Stimulated activated CD8-positive, alpha-beta memory T cell treated with anti-CD3 and anti-CD28 coated beads, Interleukin-4, amount 100 ng/mL, for 24 hours (primary cell): ENCODE measurements around the gene DLG1.
"Not testable (repeated sequence)": the region's sequence is repeated elsewhere in the genome, so short reads cannot be mapped to it uniquely, and the experiment has no call there.

Experiments used
- DNase-seq: peaks from one replicate; pipeline ENCODE4 v3.0.0-alpha.2; 2020; ENCODE audit warnings: low read depth

DLG1 gene

DNA sequence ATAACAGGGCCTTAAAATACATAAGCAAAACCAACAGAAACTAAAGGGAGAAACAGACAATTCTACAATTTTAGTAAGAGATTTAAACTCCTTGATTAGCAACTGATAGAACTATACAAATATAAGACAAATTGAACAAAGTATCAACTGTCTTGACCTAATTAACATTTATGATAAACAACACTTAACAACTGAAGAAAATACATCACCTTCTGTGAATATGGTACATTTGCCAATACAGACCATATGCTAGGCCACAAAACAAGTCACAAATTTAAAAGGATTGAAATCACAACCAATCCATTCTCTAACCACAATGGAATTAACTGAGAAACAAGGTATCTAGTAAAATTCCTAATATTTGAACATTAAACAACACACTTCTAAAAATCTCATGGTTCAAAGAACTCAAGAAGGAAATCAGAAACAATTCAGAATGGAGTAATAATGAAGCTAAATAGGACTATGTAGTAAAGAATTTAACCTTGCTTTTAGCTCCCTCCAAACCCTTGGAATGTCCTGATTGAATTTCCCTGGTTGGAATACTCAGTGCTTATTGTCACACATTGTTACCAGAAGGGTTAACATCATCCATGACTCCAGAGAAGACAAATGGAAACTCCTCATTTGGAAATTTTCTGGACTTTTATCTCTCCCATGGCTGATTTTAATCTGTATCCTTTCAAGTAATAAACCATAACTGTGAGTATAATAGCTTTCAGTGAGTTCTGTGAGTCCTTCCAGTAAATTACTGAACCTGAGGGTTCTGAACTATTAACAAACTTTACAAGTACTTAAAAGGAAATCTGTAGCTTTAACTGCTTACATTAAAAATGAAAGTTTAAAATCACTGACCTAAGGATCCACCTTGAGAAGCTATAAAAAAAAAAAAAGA, 88.8 kb downstream of the DLG1 start:
- no peak for DNase-seq

DNA sequence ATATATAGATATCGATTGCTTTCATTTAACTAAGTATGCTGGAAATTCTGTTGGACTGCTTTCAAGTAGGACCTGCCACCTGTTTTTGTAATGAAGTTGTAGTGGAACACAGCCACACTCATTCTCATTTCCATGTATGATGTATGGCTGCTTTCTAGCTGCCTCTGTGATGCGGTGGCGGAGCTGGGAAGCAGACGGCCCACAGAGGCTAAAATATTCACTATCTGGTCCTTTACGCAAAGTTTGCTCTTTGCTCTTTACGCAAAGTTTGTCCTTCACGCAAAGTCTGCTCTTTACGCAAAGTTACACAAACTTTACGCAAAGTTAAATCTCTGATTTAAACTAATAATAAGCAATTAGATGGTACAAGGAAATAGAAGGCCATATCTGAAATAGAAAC, 91.5 kb downstream of the DLG1 start:
- DNase-seq, result no peak

DNA sequence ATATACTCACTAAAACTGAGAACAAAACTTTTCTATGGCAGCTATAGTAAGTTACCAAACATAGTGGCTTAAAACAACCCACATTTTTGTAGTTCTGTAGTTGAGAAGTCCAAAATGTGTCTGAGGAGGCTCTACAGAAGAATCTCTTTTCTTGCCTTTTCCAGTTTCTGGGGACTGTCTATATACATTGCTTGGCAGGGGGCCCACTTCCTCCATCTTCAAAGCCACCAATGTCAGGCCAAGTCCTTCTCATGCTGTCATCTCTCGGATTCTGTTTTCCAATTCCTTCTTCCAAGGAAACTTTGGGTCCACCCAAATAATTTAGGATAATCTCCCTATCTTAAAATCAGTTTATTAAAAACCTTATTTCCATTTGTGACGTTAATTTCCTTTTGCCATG, 92.7 kb downstream of the DLG1 start:
- DNase-seq, result no peak

DNA sequence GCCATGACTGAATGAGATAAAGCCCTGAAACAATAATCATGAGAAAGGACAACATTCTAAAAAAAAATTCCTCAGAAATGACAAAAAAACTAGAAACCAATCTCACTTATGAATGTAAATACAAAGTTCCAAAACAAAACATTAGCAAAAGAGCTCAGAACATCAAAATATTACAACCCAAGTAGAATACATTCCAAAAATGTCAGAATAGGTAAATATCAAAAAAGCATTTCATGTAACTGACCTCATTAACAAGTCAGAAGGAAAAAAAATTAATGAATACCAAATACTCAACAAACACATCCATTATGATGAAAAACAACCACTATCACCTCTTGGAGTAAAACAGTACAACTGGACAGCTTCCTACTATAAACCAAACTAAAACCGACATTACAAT, 93.1 kb downstream of the DLG1 start:
- no peak for DNase-seq

DNA sequence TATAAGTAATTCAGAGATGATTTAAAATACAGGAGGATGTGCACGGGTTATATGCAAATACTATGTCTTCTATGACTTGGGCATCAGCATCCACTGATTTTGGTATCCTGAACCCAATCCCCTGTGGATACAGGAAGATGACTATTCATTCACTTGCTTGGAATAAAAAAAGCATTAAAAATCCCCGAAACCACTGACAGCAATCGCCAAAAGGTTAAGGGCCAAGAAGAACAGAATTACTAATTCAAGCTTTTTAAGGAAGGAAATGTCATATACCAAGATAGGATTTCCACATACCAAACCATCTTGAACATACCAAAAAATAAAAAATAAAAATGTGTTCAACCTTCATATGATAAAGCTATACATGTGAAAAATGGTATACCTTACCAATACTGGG, 93.7 kb downstream of the DLG1 start:
- no peak for DNase-seq

DNA sequence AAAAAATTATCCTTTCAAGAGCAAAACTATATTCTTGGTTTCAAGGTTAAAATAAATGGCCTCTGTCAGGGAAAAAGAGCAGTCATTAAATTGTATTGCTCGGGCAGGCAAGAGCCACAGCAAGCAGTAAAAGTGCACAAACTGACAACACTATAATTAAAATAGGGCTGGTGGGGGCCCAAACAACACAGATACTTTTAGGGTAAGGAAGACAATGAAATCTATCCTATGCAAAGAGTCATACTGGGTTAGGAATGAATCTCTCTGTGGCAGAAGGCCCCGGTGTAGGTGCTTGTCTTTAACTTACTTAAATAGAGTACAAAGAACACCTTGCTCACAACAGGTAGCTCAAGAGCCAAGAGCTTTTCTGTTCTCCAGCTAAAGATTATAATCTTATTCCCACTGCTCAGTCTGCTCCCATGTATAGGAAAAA, 94.7 kb downstream of the DLG1 start:
- no peak for DNase-seq

DNA sequence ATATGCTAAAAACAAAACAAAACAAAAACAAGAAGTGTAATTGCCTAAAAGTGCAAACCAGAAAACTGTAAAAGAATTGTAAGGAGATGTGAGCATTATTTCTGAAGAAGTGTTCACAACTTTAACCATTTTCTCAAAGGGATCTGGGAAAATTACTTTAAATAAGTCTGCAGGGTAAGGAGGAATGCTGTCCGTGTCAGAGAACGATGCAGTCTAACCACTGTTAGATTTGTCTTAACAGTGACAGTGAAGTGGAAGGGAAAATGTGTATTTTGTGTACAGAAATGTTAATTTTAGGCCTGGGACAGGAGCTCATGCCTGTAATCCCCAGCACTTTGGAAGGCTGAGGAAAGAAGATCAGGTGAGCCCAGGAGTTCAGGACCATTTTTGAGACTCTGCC, 95.7 kb downstream of the DLG1 start:
- DNase-seq, result no peak

DNA sequence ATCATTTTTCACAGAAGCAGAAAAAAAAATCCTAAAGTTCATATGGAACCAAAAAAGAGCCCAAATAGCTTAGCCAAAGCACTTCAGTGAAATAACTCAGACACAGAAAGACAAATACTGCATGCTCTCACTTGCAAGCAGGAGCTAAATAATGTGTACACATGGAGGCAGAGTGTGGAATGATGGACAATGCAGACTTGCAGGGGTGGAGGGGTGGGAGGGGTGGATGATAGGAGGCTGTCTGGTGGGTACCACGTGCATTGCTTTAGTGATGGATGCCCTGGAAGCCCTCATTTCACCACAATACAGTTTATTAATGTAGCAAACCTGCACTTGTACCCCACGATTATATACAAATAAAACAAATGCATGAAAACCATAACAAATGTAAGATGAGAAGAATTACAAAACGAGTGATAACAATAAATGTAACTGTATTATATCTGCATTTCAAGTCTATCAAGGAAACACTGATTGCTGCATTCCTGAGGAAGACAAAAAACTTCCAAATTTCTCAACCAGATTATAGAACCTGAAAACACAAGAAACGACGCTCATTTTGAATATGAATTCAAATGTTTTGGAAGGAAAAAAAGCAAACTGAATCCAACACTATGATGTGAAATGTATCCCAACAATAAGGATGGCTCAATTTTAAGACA, 96.5 kb downstream of the DLG1 start:
- DNase-seq, result no peak

DNA sequence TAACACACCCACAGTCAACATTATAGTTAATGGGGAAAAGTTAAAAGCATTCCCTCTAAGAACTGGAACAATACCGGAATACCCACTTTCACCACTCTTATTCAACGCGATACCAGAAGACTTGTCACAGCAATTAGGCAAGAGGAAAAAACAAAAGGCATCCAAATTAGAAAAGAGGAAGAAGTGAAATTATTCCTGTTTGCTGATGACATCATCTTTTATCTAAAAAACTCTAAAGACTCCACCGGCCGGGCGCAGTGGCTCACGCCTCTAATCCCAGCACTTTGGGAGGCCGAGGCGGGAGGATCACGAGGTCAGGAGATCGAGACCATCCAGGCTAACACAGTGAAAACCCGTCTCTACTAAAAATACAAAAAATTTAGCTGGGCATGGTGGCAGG, 97.6 kb downstream of the DLG1 start:
- DNase-seq, result not testable (repeated sequence)

DNA sequence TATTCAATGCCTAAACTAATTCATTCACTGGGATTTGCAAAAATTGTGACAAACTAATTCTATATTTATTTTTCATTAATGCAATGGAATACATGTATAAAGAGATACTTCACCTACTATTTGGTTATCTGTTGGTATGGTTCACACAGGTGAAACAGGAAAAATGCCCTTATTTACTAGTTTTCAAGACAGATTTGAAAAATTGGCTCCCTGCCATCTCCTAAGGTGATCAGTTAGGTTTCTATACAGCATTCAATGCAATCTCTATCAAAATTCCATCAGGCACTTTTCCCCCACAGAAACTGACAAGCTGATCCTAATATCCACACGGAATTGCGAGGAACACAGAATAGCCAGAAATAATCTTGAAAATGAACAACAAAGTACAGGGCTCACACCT, 101.1 kb downstream of the DLG1 start:
- DNase-seq, result no peak

DNA sequence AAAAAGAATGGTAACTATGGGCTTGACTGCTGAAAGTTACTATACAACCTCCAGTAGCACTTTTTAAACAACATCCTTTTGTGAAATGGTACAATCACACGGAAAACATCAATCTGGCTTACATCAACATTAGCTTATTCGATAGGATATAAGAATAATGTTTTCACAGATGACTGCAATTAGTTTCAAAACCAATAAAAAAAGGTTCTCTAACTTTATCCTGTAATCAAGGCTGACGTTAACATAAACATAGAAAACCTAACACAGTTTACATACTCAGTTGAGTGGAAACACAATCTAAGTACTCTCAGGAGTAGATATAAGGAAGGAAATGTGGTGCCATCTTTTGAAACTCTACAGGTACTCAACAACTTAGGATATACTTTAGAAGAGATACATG, 102.2 kb downstream of the DLG1 start:
- DNase-seq, result no peak

DNA sequence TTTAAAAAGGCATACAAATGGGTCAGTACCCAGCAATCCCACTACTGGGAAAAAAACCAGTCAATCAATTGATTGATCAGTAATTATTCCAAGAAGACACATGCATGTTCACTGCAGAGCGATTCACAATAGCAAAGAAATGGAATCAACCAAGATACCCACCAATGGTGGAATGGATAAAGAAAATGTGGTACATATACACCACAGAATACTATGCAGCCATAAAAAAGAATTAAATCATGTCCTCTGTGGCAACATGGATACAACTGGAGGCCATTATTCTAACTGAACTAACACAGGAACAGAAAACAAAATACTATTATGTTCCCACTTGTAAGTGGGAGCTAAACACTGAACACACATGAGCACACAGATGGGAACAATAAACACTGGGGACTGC, 103.1 kb downstream of the DLG1 start:
- no peak for DNase-seq

DNA sequence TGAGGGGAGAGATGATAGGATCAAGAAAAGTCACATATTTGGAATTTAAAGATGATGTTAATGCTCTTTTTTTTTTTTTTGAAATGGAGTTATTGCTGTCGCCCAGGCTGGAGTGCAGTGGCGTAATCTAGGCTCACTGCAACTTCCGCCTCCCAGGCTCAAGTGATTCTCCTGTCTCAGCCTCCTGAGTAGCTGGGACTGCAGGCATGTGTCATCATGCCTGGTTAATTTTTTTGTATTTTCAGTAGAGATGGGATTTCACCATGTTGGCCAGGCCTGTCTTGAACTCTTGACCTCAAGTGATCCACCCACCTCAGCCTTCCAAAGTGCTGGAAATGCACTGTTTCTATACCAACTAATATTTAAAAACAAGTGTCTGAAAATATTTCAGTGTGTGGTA, 104.7 kb downstream of the DLG1 start:
- DNase-seq, result not testable (repeated sequence)

DNA sequence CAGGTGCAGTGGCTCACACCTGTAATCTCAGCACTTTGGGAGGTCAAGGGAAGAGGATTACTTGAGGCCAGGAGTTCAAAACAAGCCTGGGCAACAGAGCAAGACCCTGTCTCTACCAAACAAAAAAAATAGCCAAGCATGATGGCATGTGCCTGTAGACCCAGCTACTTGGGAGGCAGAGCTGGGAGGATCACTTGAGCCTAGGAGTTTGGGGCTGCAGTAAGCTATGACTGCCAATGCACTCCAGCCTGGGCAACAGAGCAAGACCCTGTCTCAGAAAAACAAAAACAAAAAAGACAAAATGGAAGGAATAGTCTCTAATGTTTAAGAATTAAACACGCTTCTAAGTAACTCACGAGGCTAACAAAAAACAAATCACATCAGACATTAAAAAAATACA, 106.5 kb downstream of the DLG1 start:
- no peak for DNase-seq

DNA sequence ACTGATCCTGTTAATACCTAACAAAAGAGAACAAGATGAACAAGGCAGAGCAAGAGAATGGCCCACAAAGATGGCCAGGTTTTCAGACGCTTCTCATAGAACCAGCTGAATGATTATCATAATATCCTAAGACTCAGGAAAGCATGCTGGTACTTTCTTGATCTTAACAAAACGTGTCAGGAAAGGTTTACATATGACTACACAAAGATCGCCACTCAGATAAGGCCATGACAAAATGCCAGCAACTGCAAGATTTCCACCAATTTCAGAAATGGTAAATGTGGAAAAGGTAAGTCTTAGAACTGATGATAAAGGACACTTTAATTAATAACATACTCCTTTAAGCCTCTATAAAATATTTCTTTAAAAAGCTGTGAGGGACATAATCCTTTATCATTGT, 108.8 kb downstream of the DLG1 start:
- no peak for DNase-seq

DNA sequence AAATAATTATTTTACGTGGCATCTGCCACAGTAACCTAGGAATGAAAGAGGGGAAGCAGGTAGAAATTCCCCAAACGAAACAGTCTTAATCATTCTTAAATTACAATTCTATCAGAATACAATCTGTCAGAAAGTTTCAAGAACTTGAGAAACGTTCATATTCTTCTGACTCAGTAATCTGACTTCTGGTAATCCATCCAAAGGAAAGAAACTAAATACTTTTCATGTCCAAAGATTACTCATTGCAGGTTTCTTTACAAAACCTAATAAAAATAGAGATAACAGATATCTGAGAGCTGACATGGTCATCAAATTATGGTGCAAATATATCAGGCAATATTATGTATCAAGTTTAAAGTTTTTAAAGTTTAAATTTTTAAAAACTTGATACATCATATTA, 109.4 kb downstream of the DLG1 start:
- no peak for DNase-seq

DNA sequence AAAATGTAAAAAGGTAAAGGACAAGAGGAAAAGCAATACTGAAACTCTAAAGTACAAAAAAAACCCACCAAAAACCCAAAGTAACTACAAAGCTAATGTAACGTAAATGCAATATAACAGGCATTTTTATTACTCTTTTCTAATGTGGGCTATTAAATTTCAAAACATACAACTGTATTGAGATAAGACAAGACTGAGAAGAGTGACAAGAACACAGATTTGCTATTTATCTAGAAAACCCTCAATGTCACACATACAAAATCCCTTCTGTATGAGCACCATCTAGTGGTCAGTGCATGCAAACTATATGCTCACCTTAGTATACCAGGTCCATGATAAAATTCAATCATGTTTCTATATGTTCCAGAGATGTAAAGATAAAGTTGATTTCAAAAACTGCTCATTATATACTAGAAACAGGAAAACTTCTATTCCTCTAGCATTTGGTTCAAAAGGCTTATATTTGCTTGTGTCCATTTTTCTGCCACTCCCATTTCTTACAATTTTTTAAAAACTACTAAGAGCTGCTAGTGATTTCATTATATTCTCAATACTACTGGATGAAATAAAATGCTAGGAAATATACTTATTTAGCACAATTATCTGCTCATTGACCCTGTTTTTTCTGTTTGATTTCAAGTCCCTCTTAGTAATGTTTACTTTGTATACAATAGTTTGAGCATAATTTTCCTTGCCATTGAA, 111.4 kb downstream of the DLG1 start:
- no peak for DNase-seq

DNA sequence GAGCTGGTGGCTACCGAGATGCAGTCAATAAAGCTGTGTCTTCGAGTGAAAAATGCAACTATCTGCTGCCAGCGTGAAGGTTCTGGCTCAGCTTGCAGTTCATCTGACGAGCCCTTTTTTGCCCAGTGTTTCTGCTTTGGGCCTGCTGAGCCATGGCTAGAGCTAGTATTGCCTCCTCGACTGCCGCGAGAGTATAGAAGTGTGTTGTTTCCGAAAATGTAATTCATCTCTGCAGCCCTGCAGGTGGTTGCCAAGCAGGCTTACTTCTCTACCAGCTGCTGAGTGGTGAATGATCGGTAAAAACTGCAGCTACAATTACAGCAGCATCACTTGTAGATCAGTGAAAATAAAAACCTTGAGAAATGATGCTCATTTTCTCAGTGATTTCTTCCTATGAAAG, 114.8 kb downstream of the DLG1 start:
- DNase-seq, result no peak

DNA sequence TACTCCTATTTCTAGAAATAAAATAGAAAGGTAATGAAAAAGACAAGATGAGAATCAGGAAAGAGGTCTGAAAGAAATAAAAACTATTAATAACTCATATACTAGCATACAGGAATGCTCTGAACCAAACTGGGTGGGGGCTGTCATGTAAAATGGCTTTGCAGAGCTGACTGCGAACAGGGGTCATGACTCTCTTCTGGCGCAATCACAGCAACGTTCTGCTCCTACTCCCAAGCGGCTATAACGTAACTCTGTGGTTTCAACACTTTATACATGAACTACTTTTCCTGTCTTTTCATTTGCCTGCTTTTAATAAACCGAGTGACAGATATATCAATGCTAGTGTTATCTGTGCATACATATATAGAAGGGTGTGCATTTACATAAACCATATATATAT, 116.7 kb downstream of the DLG1 start:
- no peak for DNase-seq

DNA sequence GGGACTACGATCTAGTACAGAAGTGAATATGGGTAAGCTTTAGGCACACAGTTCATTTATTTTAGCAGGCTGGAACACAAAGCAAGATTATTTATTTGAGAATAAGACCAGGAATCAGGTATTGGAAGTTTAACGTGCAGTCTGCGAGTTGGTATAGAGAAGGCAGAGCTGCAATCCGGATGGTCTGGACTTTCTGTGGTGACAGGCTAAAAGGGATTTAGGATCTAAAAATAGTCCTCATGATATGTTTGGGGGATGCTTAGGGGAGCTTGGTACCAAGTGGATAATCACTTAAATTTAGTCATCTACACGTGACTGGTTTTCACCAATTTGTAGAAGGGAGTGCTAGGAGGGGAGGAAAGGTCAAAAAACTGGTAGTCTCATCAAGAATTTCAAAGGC, 119.4 kb downstream of the DLG1 start:
- no peak for DNase-seq

DNA sequence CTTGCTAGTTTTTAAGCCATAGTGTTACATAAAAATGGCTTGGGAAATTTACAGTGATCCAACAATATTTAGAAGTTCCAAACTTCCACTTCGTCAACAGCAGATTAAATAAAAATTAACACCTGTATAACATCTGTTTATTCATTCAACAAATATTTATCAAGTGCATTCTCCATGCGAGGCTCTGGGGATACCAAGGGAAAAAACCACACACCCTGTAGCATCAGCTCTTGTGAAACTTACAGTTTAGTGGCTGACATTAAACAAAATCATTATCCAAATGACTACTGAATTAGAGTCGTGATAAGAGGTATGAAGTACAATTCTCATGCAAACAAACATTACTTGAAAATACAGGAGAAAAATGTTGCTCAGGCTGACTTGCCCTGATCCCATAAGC, 122.9 kb downstream of the DLG1 start:
- no peak for DNase-seq

DNA sequence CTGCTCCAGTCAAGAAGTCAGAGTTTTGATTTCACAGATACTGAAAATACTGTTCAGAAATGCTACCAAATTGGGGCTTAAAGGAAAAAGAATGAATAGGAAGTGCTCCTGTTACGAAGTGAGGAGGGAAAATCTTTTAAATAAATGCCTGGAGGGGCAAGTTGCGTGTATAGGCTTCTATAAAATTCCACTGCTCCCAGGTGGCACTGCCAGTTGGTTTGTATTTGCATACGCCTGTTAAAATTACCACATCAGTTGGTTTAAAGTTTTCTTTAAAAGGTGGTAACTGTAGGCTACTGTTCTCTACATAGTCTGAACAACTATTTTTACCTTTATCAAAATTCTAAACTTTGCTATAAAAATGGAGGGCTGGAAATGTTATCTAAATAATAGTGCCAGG, 123.5 kb downstream of the DLG1 start:
- no peak for DNase-seq

DNA sequence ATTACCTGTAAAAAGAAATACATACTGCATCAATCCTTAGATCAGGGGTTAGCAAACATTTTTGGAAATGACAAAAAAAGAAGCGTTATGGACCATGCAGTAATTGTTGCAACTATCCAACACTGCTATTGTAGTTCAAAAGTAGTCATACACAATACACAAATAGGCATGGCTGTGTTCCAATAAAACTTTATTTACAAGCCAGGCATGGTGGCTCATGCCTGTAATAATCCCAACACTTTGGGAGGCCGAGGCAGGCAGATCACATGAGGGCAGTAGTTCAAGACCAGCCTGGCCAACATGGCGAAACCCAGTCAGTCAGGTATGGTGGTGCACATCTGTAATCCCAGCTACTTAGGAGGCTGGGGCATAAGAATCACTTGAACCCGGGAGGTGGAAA, 124.8 kb downstream of the DLG1 start:
- DNase-seq, result no peak
